Kidney epithelial cell (primary cell): ENCODE results near the gene RAC3. TPM values are rescaled to one million over a fixed set of nuclear protein-coding genes. Genes with fewer than 3 reads are reported as not detected.
A peak's percentile ranks its signal among the peaks of the same experiment; 100 is the strongest.

Source experiments
- DNase-seq: peaks from one replicate; pipeline ENCODE4 v3.0.0-alpha.2; 2010; ENCODE audit warnings: low read depth
- H3K27me3 ChIP-seq: 2 replicates; pipeline ENCODE4 v1.6.0; 2011; ENCODE audit warnings: low read length; ENCODE audit not compliant: control insufficient read depth, insufficient read depth
- H3K36me3 ChIP-seq: 2 replicates; pipeline ENCODE4 v1.5.1; 2011; ENCODE audit warnings: low read length; ENCODE audit not compliant: control insufficient read depth, insufficient read depth
- H3K4me3 ChIP-seq: 2 replicates; pipeline ENCODE4 v1.5.1; 2011; ENCODE audit warnings: low read depth, mild to moderate bottlenecking, control low read depth, low read length
- CTCF ChIP-seq: IDR thresholded peaks from 2 replicates; pipeline ENCODE4 v1.5.1; 2011; ENCODE audit warnings: mild to moderate bottlenecking, moderate library complexity, low read length, control low read depth, inconsistent platforms; ENCODE audit not compliant: insufficient read depth, poor library complexity, severe bottlenecking
- total RNA-seq: library from RNA; depleted of rRNA; stranded (reverse); fragments of >200 nt; gene quantifications from 2 replicates; pipeline ENCODE4 v1.2.3, GENCODE V29; 2015

The RAC3 gene
- 57.4 and 64.1 TPM in 2 replicates for total RNA-seq

- no peak for TF ChIP-seq CTCF
- H3K4me3 ChIP-seq = peak within 1 kb of the TSS; percentile 43
- DNase-seq = no peak
Observed at GRCh38 chr17:82031303-82031884, at the start of gene RAC3. Gene RAC3 (plus strand): TSS chr17:82031678. CDS start chr17:82031762, 84 bp downstream.

GRCh38 chr17:81983011-81983638 lies 48.4 kb upstream of the RAC3 start:
- no peak for TF ChIP-seq CTCF
- no peak for DNase-seq
- Histone ChIP-seq H3K36me3 (no peaks in the 10 kb centered on the region), H3K27me3 (no peaks in the 10 kb centered on the region), H3K4me3 (no peak overlapping the region)

More at GRCh38 chr17:82031303-82031884, at the start of gene RAC3:
- no peaks in the 10 kb centered on the region for H3K36me3 ChIP-seq
- H3K27me3 ChIP-seq = peaks cover 3% of the 10 kb centered on the region

GRCh38 chr17:81983639-81984373 lies 47.7 kb upstream of the RAC3 start:
- no peaks in the 10 kb centered on the region for H3K36me3 ChIP-seq
- DNase-seq = no peak
- no peaks in the 10 kb centered on the region for H3K27me3 ChIP-seq
- TF ChIP-seq CTCF = no peak
- H3K4me3 ChIP-seq = no peak overlapping the region

GRCh38 chr17:81984773-81985410 lies 46.6 kb upstream of the RAC3 start:
- no peak overlapping the region for H3K4me3 ChIP-seq
- H3K36me3 ChIP-seq = peaks cover 2% of the 10 kb centered on the region
- TF ChIP-seq CTCF = no peak
- no peak for DNase-seq
- H3K27me3 ChIP-seq = no peaks in the 10 kb centered on the region

GRCh38 chr17:81986606-81987005 lies 44.9 kb upstream of the RAC3 start:
- Histone ChIP-seq H3K36me3 (peaks cover 2% of the 10 kb centered on the region), H3K4me3 (no peak overlapping the region), H3K27me3 (no peaks in the 10 kb centered on the region)
- no peak for DNase-seq
- no peak for TF ChIP-seq CTCF
